HCT116 (cell line): ENCODE measurements around the gene PLD4.

Source experiments
- JUND ChIP-seq: IDR thresholded peaks from 2 replicates; pipeline ENCODE4 v1.6.1; 2012
- POLR2A ChIP-seq: IDR thresholded peaks from 2 replicates; pipeline ENCODE4 v1.7.0; 2011; ENCODE audit warnings: borderline replicate concordance; ENCODE audit not compliant: insufficient read depth, insufficient read length; ENCODE audit errors: extremely low read depth
- TCF7L2 ChIP-seq: IDR thresholded peaks from 2 replicates; pipeline ENCODE4 v1.7.0; 2011; ENCODE audit warnings: borderline replicate concordance, inconsistent platforms; ENCODE audit not compliant: insufficient read depth, insufficient read length; ENCODE audit errors: extremely low read depth
- ZNF274 ChIP-seq: fragments of 200-500 bp; sonication (Bioruptor generic); IDR thresholded peaks from 2 replicates; pipeline ENCODE4 v1.6.1; 2014; ENCODE audit warnings: mild to moderate bottlenecking, low read depth, low read length, inconsistent platforms
- TF ChIP-seq, protein P1 (sequence below), 3 experiments: fragments of 200-600 bp in 1 of 3; sonication (generic) in 1 of 3; IDR thresholded peaks in 2 of 3; conservative IDR thresholded peaks in 1 of 3; 2 replicates each; pipeline ENCODE4 v1.5.1; 2012 to 2017; ENCODE audit warnings: low read depth in 2 of 3, low read length in 2 of 3, antibody characterized with exemption in 1 of 3, borderline replicate concordance in 1 of 3, control low read depth in 1 of 3, mild to moderate bottlenecking in 1 of 3, mixed read lengths in 1 of 3, mixed run types in 1 of 3, moderate library complexity in 1 of 3; ENCODE audit not compliant: insufficient read depth in 1 of 3

DNA sequence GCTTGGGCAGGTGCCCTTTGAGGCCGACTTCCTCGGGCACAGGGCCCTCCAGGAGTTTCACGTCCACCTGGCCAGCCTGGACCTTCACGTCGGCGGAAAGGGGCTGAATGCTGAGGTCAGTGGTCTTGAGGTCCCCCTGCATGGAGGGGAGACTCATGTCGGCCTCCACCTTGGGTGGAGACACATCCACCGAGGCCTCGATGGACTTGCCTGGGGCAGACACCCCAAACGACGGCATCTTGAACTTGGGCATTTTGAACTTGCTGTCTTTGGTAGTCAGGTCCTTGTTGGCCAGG, 24.0 kb downstream of the PLD4 start:
- TF ChIP-seq TCF7L2 (no peak), ZNF274 (no peak), POLR2A (no peak), JUND (no peak)
- TF ChIP-seq, protein P1, sequence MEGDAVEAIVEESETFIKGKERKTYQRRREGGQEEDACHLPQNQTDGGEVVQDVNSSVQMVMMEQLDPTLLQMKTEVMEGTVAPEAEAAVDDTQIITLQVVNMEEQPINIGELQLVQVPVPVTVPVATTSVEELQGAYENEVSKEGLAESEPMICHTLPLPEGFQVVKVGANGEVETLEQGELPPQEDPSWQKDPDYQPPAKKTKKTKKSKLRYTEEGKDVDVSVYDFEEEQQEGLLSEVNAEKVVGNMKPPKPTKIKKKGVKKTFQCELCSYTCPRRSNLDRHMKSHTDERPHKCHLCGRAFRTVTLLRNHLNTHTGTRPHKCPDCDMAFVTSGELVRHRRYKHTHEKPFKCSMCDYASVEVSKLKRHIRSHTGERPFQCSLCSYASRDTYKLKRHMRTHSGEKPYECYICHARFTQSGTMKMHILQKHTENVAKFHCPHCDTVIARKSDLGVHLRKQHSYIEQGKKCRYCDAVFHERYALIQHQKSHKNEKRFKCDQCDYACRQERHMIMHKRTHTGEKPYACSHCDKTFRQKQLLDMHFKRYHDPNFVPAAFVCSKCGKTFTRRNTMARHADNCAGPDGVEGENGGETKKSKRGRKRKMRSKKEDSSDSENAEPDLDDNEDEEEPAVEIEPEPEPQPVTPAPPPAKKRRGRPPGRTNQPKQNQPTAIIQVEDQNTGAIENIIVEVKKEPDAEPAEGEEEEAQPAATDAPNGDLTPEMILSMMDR (IDR thresholded peaks at IDR 0.05 in 2 of 3, conservative IDR thresholded peaks at IDR 0.05 in 1 of 3; ENCODE audit: borderline replicate concordance in 1 of 3, insufficient read depth in 1 of 3, low read depth in 2 of 3, low read length in 2 of 3): no peak
